Measurements from ENCODE around the gene FBXL19. TPM values are rescaled to one million over a fixed set of nuclear protein-coding genes. Genes with fewer than 3 reads are reported as not detected.

Gene FBXL19
- total and polyA plus RNA-seq, 2 donors (not counting 1 experiment from before 2014, with no cell fraction given): 3.1 to 14.5 TPM

DNA sequence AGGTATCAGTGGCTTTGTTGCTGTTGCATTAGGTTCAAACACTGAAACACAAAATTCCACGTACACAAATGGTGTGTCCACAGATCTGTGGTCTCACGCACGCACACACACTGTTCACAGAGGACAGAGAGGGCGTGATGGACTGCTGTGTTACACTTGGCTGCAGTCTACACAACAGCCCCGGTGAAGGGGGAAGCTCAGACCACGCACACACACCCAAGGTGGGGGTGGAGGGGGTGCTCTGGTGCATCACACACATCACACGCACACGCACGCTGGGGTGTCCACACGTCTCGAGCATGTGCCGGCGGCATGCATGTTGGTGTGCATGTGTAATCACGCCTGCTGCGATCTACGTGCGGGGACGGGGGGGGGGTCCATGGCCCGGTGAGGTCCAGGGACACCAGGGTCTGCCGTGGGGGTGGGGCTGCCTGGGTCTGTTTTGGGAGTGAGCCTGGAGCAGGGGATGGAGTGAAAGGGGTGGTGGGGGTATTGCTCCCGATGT, 69.0 kb downstream of the FBXL19 start:
- Histone ChIP-seq H4K20me1 (ENCODE audit: control insufficient read depth, extremely low read depth, insufficient read depth, low read length) (no peaks in the 10 kb centered on the region), H3K4me1 (ENCODE audit: control insufficient read depth, extremely low read depth, insufficient read depth, low read length) (peaks cover 2% of the 10 kb centered on the region), H3K9ac (ENCODE audit: insufficient read depth, low read length) (no peak overlapping the region), H3K27me3 (ENCODE audit: control insufficient read depth, insufficient read depth, low read length) (no peaks in the 10 kb centered on the region), H3K4me3 (replicated peaks in 1 of 4; ENCODE audit: control extremely low read depth in 1 of 4, insufficient read depth in 1 of 4, low read depth in 3 of 4, low read length in 4 of 4) (no peak overlapping the region), H3K79me2 (ENCODE audit: control insufficient read depth, insufficient read depth, low read length) (no peaks in the 10 kb centered on the region), H3K27ac (ENCODE audit: insufficient read depth, low read length) (no peak overlapping the region), H3K9me3 (ENCODE audit: control insufficient read depth, insufficient read depth, low read depth, low read length) (no peaks in the 10 kb centered on the region), H3K36me3 (ENCODE audit: control insufficient read depth, insufficient read depth, low read length) (peaks cover 4% of the 10 kb centered on the region), H3K4me2 (ENCODE audit: extremely low read depth, insufficient read depth, low read length) (no peak overlapping the region), H2AFZ (ENCODE audit: low read length) (no peak overlapping the region)
- no peak for TF ChIP-seq EZH2 (IDR thresholded peaks at IDR 0.05; ENCODE audit: low read length, missing control alignments)
- TF ChIP-seq, protein P1, sequence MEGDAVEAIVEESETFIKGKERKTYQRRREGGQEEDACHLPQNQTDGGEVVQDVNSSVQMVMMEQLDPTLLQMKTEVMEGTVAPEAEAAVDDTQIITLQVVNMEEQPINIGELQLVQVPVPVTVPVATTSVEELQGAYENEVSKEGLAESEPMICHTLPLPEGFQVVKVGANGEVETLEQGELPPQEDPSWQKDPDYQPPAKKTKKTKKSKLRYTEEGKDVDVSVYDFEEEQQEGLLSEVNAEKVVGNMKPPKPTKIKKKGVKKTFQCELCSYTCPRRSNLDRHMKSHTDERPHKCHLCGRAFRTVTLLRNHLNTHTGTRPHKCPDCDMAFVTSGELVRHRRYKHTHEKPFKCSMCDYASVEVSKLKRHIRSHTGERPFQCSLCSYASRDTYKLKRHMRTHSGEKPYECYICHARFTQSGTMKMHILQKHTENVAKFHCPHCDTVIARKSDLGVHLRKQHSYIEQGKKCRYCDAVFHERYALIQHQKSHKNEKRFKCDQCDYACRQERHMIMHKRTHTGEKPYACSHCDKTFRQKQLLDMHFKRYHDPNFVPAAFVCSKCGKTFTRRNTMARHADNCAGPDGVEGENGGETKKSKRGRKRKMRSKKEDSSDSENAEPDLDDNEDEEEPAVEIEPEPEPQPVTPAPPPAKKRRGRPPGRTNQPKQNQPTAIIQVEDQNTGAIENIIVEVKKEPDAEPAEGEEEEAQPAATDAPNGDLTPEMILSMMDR (conservative IDR thresholded peaks at IDR 0.05 in 1 of 2, IDR thresholded peaks at IDR 0.05 in 1 of 2; ENCODE audit: low read depth in 1 of 2, low read length in 2 of 2): no peak
- DNase-seq (ENCODE audit: low read depth in 2 of 2): no peak

DNA sequence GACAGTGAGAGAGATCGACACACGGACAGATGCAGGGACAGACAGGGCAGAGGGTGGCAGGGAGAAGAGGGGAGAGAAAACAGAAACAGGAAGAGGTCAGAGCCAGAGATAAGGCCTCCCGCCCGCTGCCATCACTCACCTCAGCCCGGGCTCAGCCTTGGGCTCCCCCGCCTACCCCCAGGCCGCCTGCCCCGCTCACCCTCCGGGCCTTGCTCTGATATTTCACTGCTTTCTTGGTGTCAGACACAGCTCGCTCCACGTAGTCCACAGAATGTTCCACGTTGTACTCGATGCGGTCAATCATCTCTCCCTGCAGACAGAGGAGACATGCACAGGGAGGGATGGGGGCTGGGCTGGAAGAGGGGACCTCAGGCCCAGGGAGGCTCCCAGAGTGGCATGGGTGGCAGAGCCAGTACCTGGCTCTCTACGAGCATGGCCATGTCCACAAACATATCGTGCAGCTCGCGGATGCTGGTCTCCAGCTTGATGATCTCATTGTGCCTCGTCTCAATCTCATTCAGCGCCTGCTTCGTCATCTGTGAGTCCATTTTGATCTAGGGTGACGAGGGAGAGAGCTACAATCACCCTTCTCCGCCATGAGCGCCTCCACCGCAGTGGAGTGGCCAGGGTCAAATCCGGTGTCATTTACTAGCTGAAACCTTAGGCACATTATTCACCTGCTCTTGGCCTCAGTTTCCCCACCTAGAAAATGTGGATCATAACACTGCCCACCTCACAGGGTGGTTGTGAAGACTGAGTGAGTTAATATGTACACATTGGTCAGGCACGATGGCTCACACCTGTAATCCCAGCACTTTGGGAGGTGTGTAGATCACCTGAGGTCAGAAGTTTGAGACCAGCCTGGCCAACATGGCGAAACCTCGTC, 69.8 kb downstream of the FBXL19 start:
- no peak overlapping the region for H3K4me2 ChIP-seq (ENCODE audit: extremely low read depth, insufficient read depth, low read length)
- no peaks in the 10 kb centered on the region for H3K9me3 ChIP-seq (ENCODE audit: control insufficient read depth, insufficient read depth, low read depth, low read length)
- H3K27me3 ChIP-seq (ENCODE audit: control insufficient read depth, insufficient read depth, low read length): no peaks in the 10 kb centered on the region
- no peak overlapping the region for H3K4me3 ChIP-seq (replicated peaks in 1 of 4; ENCODE audit: control extremely low read depth in 1 of 4, insufficient read depth in 1 of 4, low read depth in 3 of 4, low read length in 4 of 4)
- no peak overlapping the region for H2AFZ ChIP-seq (ENCODE audit: low read length)
- H3K79me2 ChIP-seq (ENCODE audit: control insufficient read depth, insufficient read depth, low read length): no peaks in the 10 kb centered on the region
- DNase-seq (ENCODE audit: low read depth in 2 of 2): no peak
- no peak overlapping the region for H3K27ac ChIP-seq (ENCODE audit: insufficient read depth, low read length)
- no peaks in the 10 kb centered on the region for H4K20me1 ChIP-seq (ENCODE audit: control insufficient read depth, extremely low read depth, insufficient read depth, low read length)
- peaks cover 11% of the 10 kb centered on the region for H3K4me1 ChIP-seq (ENCODE audit: control insufficient read depth, extremely low read depth, insufficient read depth, low read length)
- no peak overlapping the region for H3K9ac ChIP-seq (ENCODE audit: insufficient read depth, low read length)
- peaks cover 4% of the 10 kb centered on the region for H3K36me3 ChIP-seq (ENCODE audit: control insufficient read depth, insufficient read depth, low read length)
- no peak for TF ChIP-seq EZH2 (IDR thresholded peaks at IDR 0.05; ENCODE audit: low read length, missing control alignments)
- TF ChIP-seq, protein P1 (conservative IDR thresholded peaks at IDR 0.05 in 1 of 2, IDR thresholded peaks at IDR 0.05 in 1 of 2; ENCODE audit: low read depth in 1 of 2, low read length in 2 of 2): no peak

DNA sequence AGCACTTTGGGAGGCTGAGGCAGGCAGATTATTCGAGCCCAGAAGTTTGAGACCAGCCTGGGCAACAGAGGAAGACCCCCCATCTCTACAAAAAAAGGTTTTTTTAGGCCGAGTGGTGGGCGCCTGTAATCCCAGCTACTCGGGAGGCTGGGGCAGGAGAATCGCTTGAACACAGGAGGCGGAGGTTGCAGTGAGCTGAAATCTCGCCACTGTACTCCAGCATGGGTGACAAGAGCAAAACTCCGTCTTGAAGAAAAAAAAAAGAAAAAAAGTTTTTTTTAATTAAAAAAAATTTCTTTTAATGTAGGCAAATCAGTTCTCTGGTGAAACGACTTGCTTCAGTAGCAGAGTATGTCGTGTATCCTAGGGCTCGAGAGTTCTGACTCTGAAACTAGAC, 72.6 kb downstream of the FBXL19 start:
- H3K4me3 ChIP-seq (replicated peaks in 1 of 4; ENCODE audit: control extremely low read depth in 1 of 4, insufficient read depth in 1 of 4, low read depth in 3 of 4, low read length in 4 of 4): peak overlapping the region in 1 of 4 experiments; percentile 67
- H3K27me3 ChIP-seq (ENCODE audit: control insufficient read depth, insufficient read depth, low read length): no peaks in the 10 kb centered on the region
- TF ChIP-seq EZH2 (IDR thresholded peaks at IDR 0.05; ENCODE audit: low read length, missing control alignments): no peak
- TF ChIP-seq, protein P1 (conservative IDR thresholded peaks at IDR 0.05 in 1 of 2, IDR thresholded peaks at IDR 0.05 in 1 of 2; ENCODE audit: low read depth in 1 of 2, low read length in 2 of 2): no peak
- no peak overlapping the region for H3K9ac ChIP-seq (ENCODE audit: insufficient read depth, low read length)
- no peak for DNase-seq (ENCODE audit: low read depth in 2 of 2)
- H4K20me1 ChIP-seq (ENCODE audit: control insufficient read depth, extremely low read depth, insufficient read depth, low read length): no peaks in the 10 kb centered on the region
- H3K4me1 ChIP-seq (ENCODE audit: control insufficient read depth, extremely low read depth, insufficient read depth, low read length): peaks cover 21% of the 10 kb centered on the region
- H3K27ac ChIP-seq (ENCODE audit: insufficient read depth, low read length): peak overlapping the region; percentile 86
- H3K9me3 ChIP-seq (ENCODE audit: control insufficient read depth, insufficient read depth, low read depth, low read length): no peaks in the 10 kb centered on the region
- H3K79me2 ChIP-seq (ENCODE audit: control insufficient read depth, insufficient read depth, low read length): no peaks in the 10 kb centered on the region
- H3K4me2 ChIP-seq (ENCODE audit: extremely low read depth, insufficient read depth, low read length): peak overlapping the region; percentile 96
- H2AFZ ChIP-seq (ENCODE audit: low read length): no peak overlapping the region
- H3K36me3 ChIP-seq (ENCODE audit: control insufficient read depth, insufficient read depth, low read length): peaks cover 4% of the 10 kb centered on the region

Measured in fibroblast of lung (primary cell).